Measurements from ENCODE around the gene COA1. TPM values are rescaled to one million over a fixed set of nuclear protein-coding genes. Genes with fewer than 3 reads are reported as not detected.

The COA1 gene
- polyA plus RNA-seq, 1 donor from 2014 or later: 157 TPM

- TF ChIP-seq, protein P1, sequence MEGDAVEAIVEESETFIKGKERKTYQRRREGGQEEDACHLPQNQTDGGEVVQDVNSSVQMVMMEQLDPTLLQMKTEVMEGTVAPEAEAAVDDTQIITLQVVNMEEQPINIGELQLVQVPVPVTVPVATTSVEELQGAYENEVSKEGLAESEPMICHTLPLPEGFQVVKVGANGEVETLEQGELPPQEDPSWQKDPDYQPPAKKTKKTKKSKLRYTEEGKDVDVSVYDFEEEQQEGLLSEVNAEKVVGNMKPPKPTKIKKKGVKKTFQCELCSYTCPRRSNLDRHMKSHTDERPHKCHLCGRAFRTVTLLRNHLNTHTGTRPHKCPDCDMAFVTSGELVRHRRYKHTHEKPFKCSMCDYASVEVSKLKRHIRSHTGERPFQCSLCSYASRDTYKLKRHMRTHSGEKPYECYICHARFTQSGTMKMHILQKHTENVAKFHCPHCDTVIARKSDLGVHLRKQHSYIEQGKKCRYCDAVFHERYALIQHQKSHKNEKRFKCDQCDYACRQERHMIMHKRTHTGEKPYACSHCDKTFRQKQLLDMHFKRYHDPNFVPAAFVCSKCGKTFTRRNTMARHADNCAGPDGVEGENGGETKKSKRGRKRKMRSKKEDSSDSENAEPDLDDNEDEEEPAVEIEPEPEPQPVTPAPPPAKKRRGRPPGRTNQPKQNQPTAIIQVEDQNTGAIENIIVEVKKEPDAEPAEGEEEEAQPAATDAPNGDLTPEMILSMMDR (IDR thresholded peaks at IDR 0.05; ENCODE audit: poor library complexity, severe bottlenecking): no peak
Observed at GRCh38 chr7:43760861-43761260, 31.5 kb upstream of the COA1 start (continued).

DNA sequence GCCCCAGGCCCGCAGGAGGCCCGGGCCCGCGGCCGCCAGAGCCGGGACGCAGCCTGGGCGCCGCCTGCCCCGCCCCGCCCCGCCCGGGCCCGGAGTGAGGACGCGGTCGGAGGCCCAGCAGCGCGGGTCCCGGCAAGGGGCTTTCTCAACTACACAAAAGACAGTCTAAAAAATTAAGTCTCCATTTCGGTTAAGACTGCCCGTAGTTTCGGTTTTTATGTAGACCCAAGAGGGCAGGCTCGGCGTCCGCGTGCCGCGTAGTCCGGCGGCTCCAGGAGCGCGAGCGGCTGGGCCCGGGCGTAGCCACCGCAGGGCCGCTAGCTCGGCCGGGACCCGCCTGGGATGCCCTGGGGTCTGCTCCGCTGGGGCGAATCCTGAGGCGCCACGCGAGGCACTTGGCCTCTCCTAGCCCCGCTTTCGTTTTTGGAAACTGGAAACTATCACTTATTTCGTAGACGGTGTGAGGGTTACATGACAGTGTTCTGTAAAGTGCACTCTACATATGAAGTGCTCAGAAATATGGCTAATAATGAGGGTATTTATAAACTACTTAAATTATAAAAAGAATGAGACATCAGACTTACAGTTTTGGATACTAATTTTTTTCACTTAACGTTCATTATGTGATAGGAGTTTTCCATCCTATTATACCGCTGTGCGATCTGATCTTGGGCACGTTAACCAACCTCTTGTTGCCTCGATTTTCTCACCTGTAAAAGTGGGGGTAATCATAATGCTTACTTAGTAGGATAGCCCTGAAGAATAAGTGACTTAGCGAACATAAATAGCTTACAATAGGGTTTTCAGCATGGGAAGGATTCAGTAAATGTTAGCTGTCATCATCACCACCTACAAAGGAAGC is 29.7 kb upstream of the COA1 start:
- no peaks in the 10 kb centered on the region for H3K79me2 ChIP-seq (replicated peaks; ENCODE audit: insufficient read depth, low read length)
- H3K36me3 ChIP-seq (ENCODE audit: insufficient read depth, low read length): no peaks in the 10 kb centered on the region
- H3K9me3 ChIP-seq (ENCODE audit: low read length): no peaks in the 10 kb centered on the region
- peak overlapping the region; percentile 78 for H3K4me2 ChIP-seq (ENCODE audit: low read length)
- no peaks in the 10 kb centered on the region for H3K27me3 ChIP-seq (ENCODE audit: insufficient read depth, low read depth, low read length)
- peak overlapping the region; percentile 56 for H2AFZ ChIP-seq (ENCODE audit: low read depth, low read length)
- H3F3A ChIP-seq (ENCODE audit: insufficient read depth, low read length, poor library complexity, severe bottlenecking): no peaks in the 10 kb centered on the region
- peak overlapping the region; percentile 71 for H3K9ac ChIP-seq (ENCODE audit: low read length)
- TF ChIP-seq SMC3 (conservative IDR thresholded peaks at IDR 0.05; ENCODE audit: poor library complexity) (no peak), MXI1 (conservative IDR thresholded peaks at IDR 0.05; ENCODE audit: poor library complexity, severe bottlenecking) (peak; percentile 16), EZH2 (IDR thresholded peaks at IDR 0.05; ENCODE audit: borderline replicate concordance, insufficient read depth, low read length, poor library complexity, severe bottlenecking) (no peak)
- no peaks in the 10 kb centered on the region for H4K20me1 ChIP-seq (ENCODE audit: insufficient read depth)
- no peak overlapping the region for H3K27ac ChIP-seq (ENCODE audit: low read length)
- H3K4me3 ChIP-seq (ENCODE audit: low read length): peak overlapping the region; percentile 83
- no peaks in the 10 kb centered on the region for H3K9me2 ChIP-seq (ENCODE audit: insufficient read depth, low read length)

GRCh38 chr7:43758029-43758821 is 28.9 kb upstream of the COA1 start, which contains the start of gene BLVRA:
Gene BLVRA, plus strand, starts transcription at chr7:43758680. Its CDS starts 12,479 bp downstream, at chr7:43771159.
- H2AFZ ChIP-seq (ENCODE audit: low read depth, low read length): peak within 1 kb of the TSS; percentile 79
- no peaks in the 10 kb centered on the region for H3F3A ChIP-seq (ENCODE audit: insufficient read depth, low read length, poor library complexity, severe bottlenecking)
- H3K36me3 ChIP-seq (ENCODE audit: insufficient read depth, low read length): no peaks in the 10 kb centered on the region
- peak within 1 kb of the TSS; percentile 83 for H3K4me3 ChIP-seq (ENCODE audit: low read length)
- no peaks in the 10 kb centered on the region for H3K9me3 ChIP-seq (ENCODE audit: low read length)
- no peak within 1 kb of the TSS for H3K27ac ChIP-seq (ENCODE audit: low read length)
- peak within 1 kb of the TSS; percentile 78 for H3K4me2 ChIP-seq (ENCODE audit: low read length)
- no peaks in the 10 kb centered on the region for H3K9me2 ChIP-seq (ENCODE audit: insufficient read depth, low read length)
- TF ChIP-seq TAF1 (IDR thresholded peaks at IDR 0.05; ENCODE audit: low read depth): no peak
- no peak for TF ChIP-seq MXI1 (conservative IDR thresholded peaks at IDR 0.05; ENCODE audit: poor library complexity, severe bottlenecking)
- no peak for TF ChIP-seq RAD21 (conservative IDR thresholded peaks at IDR 0.05)
- peak within 1 kb of the TSS; percentile 71 for H3K9ac ChIP-seq (ENCODE audit: low read length)
- H3K27me3 ChIP-seq (ENCODE audit: insufficient read depth, low read depth, low read length): no peaks in the 10 kb centered on the region
- H3K79me2 ChIP-seq (replicated peaks; ENCODE audit: insufficient read depth, low read length): no peaks in the 10 kb centered on the region
- no peaks in the 10 kb centered on the region for H4K20me1 ChIP-seq (ENCODE audit: insufficient read depth)

- Histone ChIP-seq H3K4me2 (ENCODE audit: low read length) (no peak overlapping the region), H3K27ac (ENCODE audit: low read length) (no peak overlapping the region), H4K20me1 (ENCODE audit: insufficient read depth) (no peaks in the 10 kb centered on the region), H3F3A (ENCODE audit: insufficient read depth, low read length, poor library complexity, severe bottlenecking) (no peaks in the 10 kb centered on the region), H3K9ac (ENCODE audit: low read length) (no peak overlapping the region), H2AFZ (ENCODE audit: low read depth, low read length) (no peak overlapping the region), H3K9me2 (ENCODE audit: insufficient read depth, low read length) (no peaks in the 10 kb centered on the region), H3K27me3 (ENCODE audit: insufficient read depth, low read depth, low read length) (no peaks in the 10 kb centered on the region), H3K4me3 (ENCODE audit: low read length) (no peak overlapping the region), H3K36me3 (ENCODE audit: insufficient read depth, low read length) (no peaks in the 10 kb centered on the region), H3K9me3 (ENCODE audit: low read length) (no peaks in the 10 kb centered on the region), H3K79me2 (replicated peaks; ENCODE audit: insufficient read depth, low read length) (no peaks in the 10 kb centered on the region)
- TF ChIP-seq SMC3 (conservative IDR thresholded peaks at IDR 0.05; ENCODE audit: poor library complexity) (no peak), POLR2AphosphoS5 (IDR thresholded peaks at IDR 0.05) (no peak), EP300 (conservative IDR thresholded peaks at IDR 0.05; ENCODE audit: poor library complexity, severe bottlenecking) (no peak), EZH2 (IDR thresholded peaks at IDR 0.05; ENCODE audit: borderline replicate concordance, insufficient read depth, low read length, poor library complexity, severe bottlenecking) (no peak)
Observed at GRCh38 chr7:43757073-43757720, 27.9 kb upstream of the COA1 start.

All from neural cell (in vitro differentiated cells).